OCI-LY3 (cell line): Measurements from ENCODE around the gene NSUN3.
"Not testable (repeated sequence)": the region's sequence is repeated elsewhere in the genome, so short reads cannot be mapped to it uniquely, and the experiment has no call there.

Experiments
- H2AFZ ChIP-seq: fragments of 200-600, 300-600 bp; shearing (Covaris generic); 2 replicates; pipeline ENCODE4 v1.6.0; 2014; ENCODE audit warnings: antibody characterized with exemption, low read depth, low read length
- H3K27ac ChIP-seq: fragments of 200-600, 300-600 bp; sonication (generic); 2 replicates; pipeline ENCODE4 v1.5.1; 2014; ENCODE audit warnings: mild to moderate bottlenecking, low read length, moderate library complexity, mixed read lengths
- H3K27me3 ChIP-seq: fragments of 200-600, 300-600 bp; sonication (generic); 2 replicates; pipeline ENCODE4 v1.6.1; 2014; ENCODE audit warnings: low read depth, low read length, mixed read lengths
- H3K36me3 ChIP-seq: fragments of 200-600, 300-600 bp; sonication (generic); replicated peaks from 2 replicates; pipeline ENCODE3; 2014; ENCODE audit warnings: low read depth, low read length, mixed read lengths
- H3K4me1 ChIP-seq: fragments of 300-600, 200-600 bp; sonication (generic); 2 replicates; pipeline ENCODE4 v1.6.1; 2014; ENCODE audit warnings: low read length, mixed read lengths
- H3K4me2 ChIP-seq: fragments of 200-600, 300-600 bp; sonication (generic); 2 replicates; pipeline ENCODE4 v1.6.1; 2014; ENCODE audit warnings: low read length, mixed read lengths
- H3K4me3 ChIP-seq: fragments of 300-600, 200-600 bp; sonication (generic); 2 replicates; pipeline ENCODE4 v1.5.1; 2014; ENCODE audit warnings: antibody characterized with exemption, mild to moderate bottlenecking, low read length, moderate library complexity
- H3K79me2 ChIP-seq: fragments of 300-600, 200-600 bp; shearing (Covaris generic); 2 replicates; pipeline ENCODE4 v1.6.1; 2014; ENCODE audit warnings: mild to moderate bottlenecking, low read length, mixed read lengths
- H3K9ac ChIP-seq: fragments of 300-600, 200-600 bp; shearing (Covaris generic); 2 replicates; pipeline ENCODE4 v1.6.0; 2014; ENCODE audit warnings: mild to moderate bottlenecking, low read length, moderate library complexity
- H3K9me3 ChIP-seq: fragments of 200-600, 300-600 bp; shearing (Covaris generic); 2 replicates; pipeline ENCODE4 v1.6.1; 2014; ENCODE audit warnings: low read length, mixed read lengths; ENCODE audit not compliant: insufficient read depth
- H4K20me1 ChIP-seq: fragments of 200-600, 300-600 bp; sonication (generic); 2 replicates; pipeline ENCODE4 v1.6.1; 2016; ENCODE audit warnings: low read length, mixed read lengths; ENCODE audit not compliant: insufficient read depth
- CTCF ChIP-seq: fragments of 200-600, 300-600 bp; sonication (generic); IDR thresholded peaks from 2 replicates; pipeline ENCODE4 v1.5.1; 2014; ENCODE audit warnings: antibody characterized with exemption, low read length, low read depth
- EZH2phosphoT487 ChIP-seq: fragments of 200-600 bp; shearing (Covaris generic); IDR thresholded peaks from 2 replicates; pipeline ENCODE4 v1.6.1; 2018; ENCODE audit warnings: antibody characterized with exemption, mixed run types, low read depth

Gene NSUN3

GRCh38 chr3:94043285-94043684 is 19.6 kb upstream of the NSUN3 start:
- Histone ChIP-seq H3K4me1 (no peaks in the 10 kb centered on the region), H2AFZ (no peak overlapping the region), H3K4me3 (no peak overlapping the region), H4K20me1 (no peaks in the 10 kb centered on the region), H3K79me2 (no peaks in the 10 kb centered on the region), H3K4me2 (no peak overlapping the region), H3K9ac (no peak overlapping the region), H3K27ac (no peak overlapping the region), H3K36me3 (no peaks in the 10 kb centered on the region), H3K9me3 (no peaks in the 10 kb centered on the region), H3K27me3 (no peaks in the 10 kb centered on the region)
- TF ChIP-seq CTCF (no peak), EZH2phosphoT487 (no peak)

- not testable (repeated sequence) for H3K9me3 ChIP-seq, H3K27ac ChIP-seq, H3K4me2 ChIP-seq, H3K36me3 ChIP-seq, H3K79me2 ChIP-seq, H3K4me3 ChIP-seq, H4K20me1 ChIP-seq, H3K4me1 ChIP-seq, H2AFZ ChIP-seq, H3K27me3 ChIP-seq, H3K9ac ChIP-seq
Measured at GRCh38 chr3:94044100-94044936, 18.5 kb upstream of the NSUN3 start.

GRCh38 chr3:94046533-94046932 is 16.3 kb upstream of the NSUN3 start:
- TF ChIP-seq EZH2phosphoT487 = no peak
- TF ChIP-seq CTCF = no peak
- no peak overlapping the region for H3K4me2 ChIP-seq

GRCh38 chr3:94049267-94049666 is 13.6 kb upstream of the NSUN3 start:
- Histone ChIP-seq H3K27me3 (no peaks in the 10 kb centered on the region), H4K20me1 (no peaks in the 10 kb centered on the region), H3K4me1 (no peaks in the 10 kb centered on the region), H2AFZ (no peak overlapping the region), H3K36me3 (no peaks in the 10 kb centered on the region), H3K4me3 (no peak overlapping the region), H3K27ac (no peak overlapping the region), H3K9me3 (no peaks in the 10 kb centered on the region), H3K9ac (no peak overlapping the region), H3K79me2 (no peaks in the 10 kb centered on the region), H3K4me2 (no peak overlapping the region)
- TF ChIP-seq CTCF = no peak
- no peak for TF ChIP-seq EZH2phosphoT487

More at GRCh38 chr3:94046533-94046932, 16.3 kb upstream of the NSUN3 start:
- Histone ChIP-seq H3K4me1 (no peaks in the 10 kb centered on the region), H3K9me3 (no peaks in the 10 kb centered on the region), H3K4me3 (no peak overlapping the region), H2AFZ (no peak overlapping the region), H4K20me1 (no peaks in the 10 kb centered on the region), H3K36me3 (no peaks in the 10 kb centered on the region), H3K27ac (no peak overlapping the region), H3K79me2 (no peaks in the 10 kb centered on the region), H3K27me3 (no peaks in the 10 kb centered on the region), H3K9ac (no peak overlapping the region)
